Dendritic cell treated with granulocyte-macrophage colony-stimulating factor and Interleukin-4, amounts not matched to agents 40 ng/mL and 50 ng/mL, for 4 days (primary cell): ENCODE results near the gene AKT1S1.
"Not testable (repeated sequence)": the region's sequence is repeated elsewhere in the genome, so short reads cannot be mapped to it uniquely, and the experiment has no call there.

Source experiments
- H3K27ac Mint-ChIP-seq: one replicate; pipeline ENCODE4 v1.8.0; 2022; ENCODE audit warnings: mild to moderate bottlenecking, mixed read lengths
- H3K27me3 Mint-ChIP-seq: one replicate; pipeline ENCODE4 v1.8.0; 2022; ENCODE audit warnings: mild to moderate bottlenecking, mixed read lengths
- H3K36me3 Mint-ChIP-seq: one replicate; pipeline ENCODE4 v1.8.0; 2022; ENCODE audit warnings: low read depth, mixed read lengths
- H3K4me1 Mint-ChIP-seq: one replicate; pipeline ENCODE4 v1.8.0; 2022; ENCODE audit warnings: low read depth, mixed read lengths
- H3K4me3 Mint-ChIP-seq: one replicate; pipeline ENCODE4 v1.8.0; 2022; ENCODE audit warnings: mild to moderate bottlenecking, moderate library complexity, mixed read lengths
- H3K9me3 Mint-ChIP-seq: one replicate; pipeline ENCODE4 v1.8.0; 2022; ENCODE audit warnings: mixed read lengths
- intact Hi-C: fragments of 100-400 bp; cut with micrococcal nuclease; formaldehyde crosslinking; loops from one replicate; pipeline ENCODE4 v1.15.0; 2022

AKT1S1 gene

GRCh38 chr19:49877020-49877878 is at the start of gene AKT1S1, which contains the start of gene TBC1D17:
Gene AKT1S1 (minus strand): TSS chr19:49877355. CDS start chr19:49873295, 4,060 bp downstream.
Gene TBC1D17 (plus strand): TSS chr19:49877702. CDS start chr19:49877724, 22 bp downstream.
- Mint-ChIP-seq H3K27ac (no peak within 1 kb of the TSS), H3K4me1 (peaks cover 78% of the 10 kb centered on the region), H3K27me3 (no peaks in the 10 kb centered on the region), H3K4me3 (no peak within 1 kb of the TSS), H3K9me3 (no peaks in the 10 kb centered on the region), H3K36me3 (no peaks in the 10 kb centered on the region)
- intact Hi-C loops, result loop anchor here (1.0 to 2.0 kb wide), 2 partner anchors 10 to 64 kb away; partner anchors contain the start of genes FUZ and PNKP

DNA sequence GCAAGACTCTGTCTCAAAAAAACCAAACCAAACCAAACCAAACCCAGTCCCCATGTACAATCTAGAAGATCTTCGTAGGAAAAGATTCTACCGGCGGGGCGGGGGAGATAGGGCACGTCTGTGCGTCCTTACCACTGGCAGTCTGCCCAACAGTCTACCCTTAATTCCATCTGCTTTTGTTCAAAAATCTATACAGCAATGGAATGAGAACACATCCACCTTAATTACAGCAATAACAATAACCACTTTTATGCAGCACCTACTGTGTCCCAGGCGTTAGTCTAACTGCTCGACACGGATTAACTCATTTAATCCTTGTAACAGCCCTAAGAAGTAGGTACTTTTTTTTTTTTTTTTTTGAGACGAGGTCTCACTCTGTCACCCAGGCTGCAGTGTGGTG is 49.4 kb upstream of the AKT1S1 start:
- Mint-ChIP-seq H3K4me3 (peak overlapping the region; percentile 85), H3K27me3 (peaks cover 1% of the 10 kb centered on the region), H3K36me3 (peaks cover 100% of the 10 kb centered on the region), H3K9me3 (no peaks in the 10 kb centered on the region), H3K27ac (peak overlapping the region; percentile 72), H3K4me1 (peaks cover 82% of the 10 kb centered on the region)
- intact Hi-C loops, result loop anchor here (5.0 kb wide), 1 partner anchor 34 kb away; no protein-coding TSS in a partner anchor

GRCh38 chr19:49925486-49925885 is 48.3 kb upstream of the AKT1S1 start:
- Mint-ChIP-seq H3K4me3 (peak overlapping the region; percentile 55), H3K4me1 (peaks cover 82% of the 10 kb centered on the region), H3K27ac (peak overlapping the region; percentile 86), H3K36me3 (peaks cover 100% of the 10 kb centered on the region), H3K9me3 (no peaks in the 10 kb centered on the region), H3K27me3 (no peaks in the 10 kb centered on the region)
- intact Hi-C loops, result loop anchor here (5.0 kb wide), 1 partner anchor 33 kb away; no protein-coding TSS in a partner anchor

- intact Hi-C loops, result loop anchor here (5.0 kb wide), 1 partner anchor 33 kb away; no protein-coding TSS in a partner anchor
- Mint-ChIP-seq H3K4me3 (peak overlapping the region; percentile 55), H3K27ac (peak overlapping the region; percentile 86), H3K36me3 (peaks cover 100% of the 10 kb centered on the region), H3K4me1 (peaks cover 82% of the 10 kb centered on the region)
- not testable (repeated sequence) for H3K27me3 Mint-ChIP-seq, H3K9me3 Mint-ChIP-seq
Measured at GRCh38 chr19:49924881-49925210, 47.7 kb upstream of the AKT1S1 start.

- peaks cover 100% of the 10 kb centered on the region for H3K36me3 Mint-ChIP-seq
- H3K9me3 Mint-ChIP-seq, result no peaks in the 10 kb centered on the region
- H3K4me3 Mint-ChIP-seq, result peak overlapping the region; percentile 58
- peak overlapping the region; percentile 86 for H3K27ac Mint-ChIP-seq
- peaks cover 84% of the 10 kb centered on the region for H3K4me1 Mint-ChIP-seq
- intact Hi-C loops, result no loop called here
- no peaks in the 10 kb centered on the region for H3K27me3 Mint-ChIP-seq
Measured at GRCh38 chr19:49924004-49924880, 47.1 kb upstream of the AKT1S1 start.

GRCh38 chr19:49923055-49924003 is 46.2 kb upstream of the AKT1S1 start:
- peak overlapping the region; percentile 58 for H3K4me3 Mint-ChIP-seq
- peaks cover 90% of the 10 kb centered on the region for H3K4me1 Mint-ChIP-seq
- intact Hi-C loops, result no loop called here
- no peaks in the 10 kb centered on the region for H3K27me3 Mint-ChIP-seq
- no peaks in the 10 kb centered on the region for H3K9me3 Mint-ChIP-seq
- H3K36me3 Mint-ChIP-seq, result peaks cover 100% of the 10 kb centered on the region
- peak overlapping the region; percentile 86 for H3K27ac Mint-ChIP-seq

DNA sequence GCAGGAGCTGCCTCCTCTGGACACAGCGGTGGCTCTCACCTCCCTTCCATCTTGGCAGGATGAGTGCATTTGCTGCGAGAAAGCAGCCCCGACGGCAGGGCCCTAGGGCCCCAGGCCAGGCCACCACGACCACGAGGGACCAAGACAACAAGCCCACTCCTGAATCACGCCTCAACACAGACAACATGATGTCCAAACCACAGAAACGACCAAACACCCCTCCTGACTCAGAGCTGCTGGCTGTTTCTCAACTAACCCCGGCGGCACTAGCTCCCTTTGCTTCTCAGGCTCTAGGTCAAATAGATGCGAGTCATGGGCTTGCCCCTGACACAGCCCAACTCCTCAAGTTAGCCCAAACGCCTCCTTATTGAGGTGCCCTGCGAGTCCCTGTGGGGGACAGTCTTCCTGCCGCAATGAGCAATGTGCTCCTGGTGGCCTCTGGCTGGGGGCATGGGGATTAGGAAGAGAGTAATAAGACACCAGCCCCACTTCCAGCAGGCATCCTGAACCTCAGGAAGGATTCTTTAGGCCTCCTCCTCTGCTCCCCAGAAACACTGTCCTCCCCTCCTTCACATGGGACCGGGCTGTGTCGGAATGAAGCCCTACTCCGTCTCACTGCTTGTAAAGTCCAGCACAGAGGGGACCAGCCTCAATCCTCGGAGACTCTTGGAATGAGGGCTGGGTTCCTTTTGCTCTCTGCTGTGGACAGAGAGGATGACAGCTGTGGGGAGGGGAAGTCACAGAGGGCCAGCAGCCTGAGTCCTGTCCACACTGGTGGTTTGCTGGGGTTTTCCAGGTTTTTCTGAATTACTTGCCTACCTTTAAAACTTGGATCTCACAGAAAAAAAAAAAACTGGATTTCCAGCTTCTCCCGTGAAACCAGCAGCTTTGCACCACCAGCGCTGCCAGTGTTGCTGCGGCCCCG is 45.0 kb upstream of the AKT1S1 start:
- Mint-ChIP-seq H3K27ac (peak overlapping the region; percentile 86), H3K4me1 (peaks cover 92% of the 10 kb centered on the region)

GRCh38 chr19:49920624-49921363 is 43.6 kb upstream of the AKT1S1 start:
- Mint-ChIP-seq H3K27ac (peak overlapping the region; percentile 86), H3K27me3 (no peaks in the 10 kb centered on the region), H3K36me3 (peaks cover 97% of the 10 kb centered on the region), H3K4me3 (no peak overlapping the region), H3K4me1 (peaks cover 92% of the 10 kb centered on the region), H3K9me3 (no peaks in the 10 kb centered on the region)
- intact Hi-C loops, result no loop called here

More for the DNA sequence above, 45.0 kb upstream of the AKT1S1 start:
- H3K36me3 Mint-ChIP-seq, result peaks cover 100% of the 10 kb centered on the region
- H3K4me3 Mint-ChIP-seq, result peak overlapping the region; percentile 58
- no peaks in the 10 kb centered on the region for H3K9me3 Mint-ChIP-seq
- no peaks in the 10 kb centered on the region for H3K27me3 Mint-ChIP-seq
- intact Hi-C loops, result no loop called here

GRCh38 chr19:49918089-49918488 is 40.9 kb upstream of the AKT1S1 start:
- H3K27me3 Mint-ChIP-seq, result no peaks in the 10 kb centered on the region
- intact Hi-C loops, result no loop called here
- H3K36me3 Mint-ChIP-seq, result peaks cover 97% of the 10 kb centered on the region
- no peaks in the 10 kb centered on the region for H3K9me3 Mint-ChIP-seq
- H3K4me3 Mint-ChIP-seq, result peak overlapping the region; percentile 57
- peak overlapping the region; percentile 82 for H3K27ac Mint-ChIP-seq
- H3K4me1 Mint-ChIP-seq, result peaks cover 95% of the 10 kb centered on the region

DNA sequence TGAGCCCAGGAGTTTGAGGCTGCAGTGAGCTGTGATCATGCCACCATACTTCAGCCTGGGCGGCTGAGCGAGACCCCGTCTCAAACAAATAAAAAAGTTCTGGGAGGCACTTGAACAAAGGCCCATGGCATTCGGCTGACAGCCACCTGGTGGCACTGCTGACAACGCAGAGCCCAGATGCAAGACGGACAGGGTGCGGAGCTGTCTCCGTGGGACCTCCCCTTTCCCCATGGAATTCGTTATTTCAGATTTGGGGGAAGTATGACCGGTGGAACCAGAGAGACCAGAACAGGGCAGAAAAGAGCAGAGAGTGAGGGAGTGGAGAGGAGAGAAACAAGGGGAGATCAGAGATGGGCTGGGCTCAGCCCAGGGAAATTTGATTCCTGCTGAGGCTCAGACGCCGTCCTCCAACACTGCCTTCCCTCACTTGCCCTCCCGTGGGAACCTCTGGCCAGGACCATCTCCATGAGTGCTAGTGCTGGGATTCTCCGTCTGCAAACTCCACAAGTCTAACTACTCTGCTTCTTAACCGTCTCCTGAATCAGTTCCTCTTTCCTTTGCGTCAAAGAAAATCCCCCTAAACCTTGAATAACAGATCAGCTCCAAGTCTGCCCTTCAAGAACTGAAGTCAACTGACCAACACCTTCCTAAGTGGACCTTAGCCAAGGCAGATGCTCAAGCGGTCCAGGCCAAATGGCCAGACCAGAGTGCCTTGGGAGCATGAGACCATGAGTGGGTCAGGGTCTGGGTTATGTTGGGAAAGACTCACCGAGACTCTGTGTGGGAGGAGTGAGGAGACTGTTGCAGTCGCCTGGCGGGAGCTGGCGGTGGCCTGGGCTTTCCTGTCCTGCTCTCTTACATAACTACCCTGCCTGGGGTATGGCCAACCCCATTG is 39.9 kb upstream of the AKT1S1 start:
- H3K4me1 Mint-ChIP-seq, result peaks cover 92% of the 10 kb centered on the region
- H3K9me3 Mint-ChIP-seq, result no peaks in the 10 kb centered on the region
- H3K27ac Mint-ChIP-seq, result peak overlapping the region; percentile 82
- no peaks in the 10 kb centered on the region for H3K27me3 Mint-ChIP-seq
- intact Hi-C loops, result no loop called here
- H3K4me3 Mint-ChIP-seq, result peak overlapping the region; percentile 78
- peaks cover 97% of the 10 kb centered on the region for H3K36me3 Mint-ChIP-seq

DNA sequence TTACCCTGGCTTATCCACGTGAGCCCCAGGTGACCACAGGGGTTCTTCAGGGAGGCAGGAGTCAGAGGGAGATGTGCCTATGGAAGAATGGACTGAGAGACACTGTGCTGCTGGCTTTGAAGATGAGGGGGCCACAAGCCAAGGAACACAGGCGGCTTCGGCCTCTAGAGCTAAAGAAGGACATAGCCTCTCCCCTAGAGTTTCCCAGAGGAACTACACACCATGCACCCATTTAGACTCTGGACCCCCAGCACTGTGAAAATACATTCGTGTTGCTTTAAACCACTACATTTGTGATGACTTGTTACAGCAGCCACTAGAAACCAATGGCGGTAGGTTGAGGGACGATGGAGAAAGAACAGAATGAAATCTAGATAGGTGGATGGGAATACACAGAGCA is 38.1 kb upstream of the AKT1S1 start:
- Mint-ChIP-seq H3K4me3 (peak overlapping the region; percentile 35), H3K27me3 (no peaks in the 10 kb centered on the region), H3K4me1 (peaks cover 90% of the 10 kb centered on the region), H3K36me3 (peaks cover 94% of the 10 kb centered on the region), H3K27ac (peak overlapping the region; percentile 83), H3K9me3 (no peaks in the 10 kb centered on the region)
- intact Hi-C loops, result no loop called here
